Ecto neural progenitor cell (in vitro differentiated cells): ENCODE results near the gene PSMB5.

Experiments
- DNase-seq: peaks from one replicate; pipeline ENCODE4 v3.0.0-alpha.2; 2018; ENCODE audit warnings: low spot score

PSMB5 gene

GRCh38 chr14:23034498-23035302, at the start of gene PSMB5:
Gene PSMB5 (minus strand): TSS chr14:23034900. CDS start chr14:23034881, 19 bp downstream.
- peak; percentile 90 for DNase-seq

DNA sequence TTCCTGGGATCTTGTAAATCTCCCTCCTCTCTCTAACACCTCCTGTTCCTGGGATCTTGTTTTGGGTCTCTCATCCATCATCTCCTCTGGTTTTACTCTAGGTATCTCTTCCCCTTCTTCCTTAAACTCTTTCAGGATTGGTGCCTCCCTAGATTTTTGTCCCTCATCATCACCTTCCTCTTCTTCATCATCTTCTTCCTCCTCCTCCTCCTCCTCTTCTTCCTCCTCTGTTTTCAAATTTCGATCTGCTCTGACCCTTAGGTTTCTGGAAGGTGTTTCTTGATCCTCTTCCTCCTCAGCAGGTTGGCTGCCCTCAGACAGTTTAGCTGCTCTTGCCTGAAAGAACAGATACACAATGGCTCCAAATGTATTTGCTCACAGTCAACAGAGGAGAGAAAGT, 45.8 kb upstream of the PSMB5 start:
- no peak for DNase-seq

DNA sequence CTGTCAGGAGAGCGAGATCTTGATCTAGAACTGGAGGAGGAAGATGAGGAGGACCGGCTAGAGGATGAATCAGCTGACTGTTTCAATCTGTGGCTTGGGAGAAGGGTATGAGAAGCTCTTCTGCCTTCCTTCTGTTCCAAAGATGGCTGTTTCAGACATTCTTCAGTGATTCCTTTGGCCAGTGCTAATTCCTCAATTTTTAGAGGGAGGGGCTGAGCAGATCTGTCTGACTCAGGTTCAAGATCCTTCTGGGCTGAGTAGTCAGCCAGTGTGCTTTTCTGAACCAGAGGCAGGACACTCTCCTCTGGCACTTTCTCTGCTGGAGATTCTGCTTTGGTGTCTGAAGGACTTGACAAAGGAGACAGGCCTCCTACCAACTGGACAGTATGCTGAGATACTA, 45.0 kb upstream of the PSMB5 start:
- DNase-seq = no peak

- no peak for DNase-seq
These were observed 44.0 kb upstream of the PSMB5 start for GRCh38 chr14:23078692-23079116.

- no peak for DNase-seq
These were observed 43.3 kb upstream of the PSMB5 start for GRCh38 chr14:23077962-23078361.

DNA sequence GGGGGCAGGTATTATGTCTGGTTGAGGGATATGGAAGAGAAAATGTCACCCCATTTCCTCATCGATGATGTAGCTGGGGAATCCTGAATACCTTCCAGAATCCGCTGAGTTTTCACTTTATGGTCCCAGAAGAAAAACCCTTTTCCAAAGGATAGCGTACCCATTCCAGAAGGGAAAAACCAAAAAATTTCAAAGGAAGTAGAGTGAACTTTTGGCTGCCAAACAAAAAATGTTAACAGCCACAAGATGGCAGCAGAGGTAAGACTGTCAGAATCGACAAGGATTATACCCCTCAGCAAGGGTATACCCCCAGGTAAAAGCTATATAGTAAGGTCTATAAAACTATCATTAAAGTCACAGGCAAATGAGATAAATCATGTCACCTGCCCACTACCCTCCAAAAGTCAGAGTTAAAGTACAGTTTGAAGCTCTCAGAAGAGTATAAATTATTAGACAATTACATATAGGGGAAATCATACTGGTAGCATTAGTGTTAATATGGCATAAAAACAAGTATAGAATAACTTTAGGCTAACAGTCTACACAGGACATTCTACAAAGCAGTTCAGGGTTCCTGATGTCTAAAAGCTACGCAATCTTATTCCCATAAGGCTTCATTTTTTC, 42.2 kb upstream of the PSMB5 start:
- DNase-seq = no peak

DNA sequence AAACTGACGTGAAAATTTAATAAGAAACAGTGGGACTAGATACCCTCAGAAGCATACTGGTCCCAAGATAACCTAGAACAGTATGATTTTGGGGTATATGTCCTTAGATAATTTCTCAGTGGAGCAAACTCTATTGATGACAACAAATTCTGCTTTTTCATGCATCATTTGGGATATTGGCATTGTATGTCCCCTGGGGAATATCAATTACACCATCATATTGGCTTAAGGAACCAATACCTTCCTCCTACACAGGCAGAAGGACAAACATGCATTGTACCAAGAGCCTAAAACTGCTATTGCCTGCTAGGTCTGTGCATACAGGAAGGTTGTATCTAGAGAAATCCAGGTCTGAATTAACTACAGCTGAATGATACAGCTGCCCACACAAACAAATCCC, 40.2 kb upstream of the PSMB5 start:
- no peak for DNase-seq

- peak; percentile 49 for DNase-seq
These were observed 37.3 kb upstream of the PSMB5 start for GRCh38 chr14:23071921-23072539.

- peak; percentile 89 for DNase-seq
These were observed 36.7 kb upstream of the PSMB5 start for GRCh38 chr14:23071244-23071920.

- DNase-seq = no peak
These were observed 35.8 kb upstream of the PSMB5 start for GRCh38 chr14:23070262-23071129.

GRCh38 chr14:23069413-23069806, 34.7 kb upstream of the PSMB5 start:
- DNase-seq = no peak

DNA sequence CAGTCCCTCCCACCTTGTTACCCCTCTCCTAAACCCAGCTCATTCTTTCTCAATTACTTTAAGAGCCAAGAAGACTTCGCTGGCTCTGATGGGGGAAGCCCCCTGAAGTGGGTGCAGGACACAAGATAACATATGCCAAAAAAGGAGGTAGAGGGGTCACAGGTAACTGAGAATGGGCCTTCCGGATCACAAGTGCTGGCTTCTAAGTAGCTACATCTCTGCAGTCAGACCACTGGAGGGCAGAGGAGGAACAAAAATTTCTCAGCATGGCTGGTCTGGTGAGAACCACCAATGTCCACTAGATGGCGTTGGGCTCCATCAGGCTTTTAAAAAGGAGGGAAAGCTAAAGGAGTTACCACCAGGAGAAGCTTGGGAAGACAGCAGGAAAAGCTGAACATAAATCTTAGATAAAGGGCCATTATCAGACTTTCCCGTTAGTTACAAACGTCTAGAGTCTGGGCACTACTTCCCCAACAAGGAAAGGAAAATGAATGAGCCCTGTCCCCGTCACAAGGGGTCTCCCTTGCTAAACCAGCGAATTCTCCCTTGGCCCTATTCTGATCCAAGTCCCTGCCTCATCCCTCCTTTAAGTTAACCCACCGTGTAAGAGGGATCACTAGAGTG, 34.2 kb upstream of the PSMB5 start:
- DNase-seq = peak; percentile 86

DNA sequence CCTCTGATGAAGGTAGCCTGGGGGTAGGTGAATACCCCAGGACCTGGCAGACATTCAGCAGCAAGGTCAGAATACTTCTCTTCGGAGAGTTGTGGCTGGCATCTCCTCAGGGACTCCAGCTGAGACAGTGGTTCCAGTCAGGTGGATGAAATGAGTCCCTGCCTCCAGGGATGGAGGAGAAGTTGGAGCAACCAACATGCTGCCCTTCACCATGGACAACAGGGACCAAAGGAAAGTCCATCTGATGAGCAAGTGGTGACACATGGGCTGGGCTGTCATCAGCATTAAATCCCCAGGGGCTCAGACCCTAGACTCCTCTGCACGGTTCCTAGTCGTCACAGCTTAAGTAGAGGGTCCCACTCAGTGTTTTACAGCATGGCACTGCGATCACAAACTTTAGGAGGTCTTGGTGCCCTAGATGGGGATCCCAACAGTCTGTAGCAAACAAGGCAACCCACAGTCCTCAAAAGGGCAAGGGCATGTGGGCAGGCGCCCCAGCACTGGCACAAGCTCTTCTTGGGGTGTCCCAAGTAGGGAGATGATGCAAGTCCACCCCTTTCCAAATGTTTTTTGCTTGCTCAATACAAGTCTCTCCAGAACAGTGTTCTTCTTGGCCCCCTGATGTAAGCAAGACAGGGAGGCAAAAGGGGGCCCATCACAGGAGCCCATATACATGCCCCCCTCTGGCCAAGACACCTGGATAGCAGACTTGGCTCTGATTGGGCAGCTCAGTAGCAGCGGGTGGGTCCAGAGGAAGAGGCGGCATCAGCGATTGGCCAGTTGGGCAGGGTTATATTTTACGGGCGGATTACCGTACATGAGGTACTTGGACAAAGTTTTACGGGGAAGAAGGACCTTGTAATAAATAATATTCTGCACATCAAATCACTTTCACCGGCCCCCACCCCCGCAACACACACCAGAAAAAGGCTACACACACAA, 33.4 kb upstream of the PSMB5 start:
- DNase-seq = peak; percentile 43

GRCh38 chr14:23066855-23067744, 32.4 kb upstream of the PSMB5 start:
- DNase-seq = peak; percentile 37

DNA sequence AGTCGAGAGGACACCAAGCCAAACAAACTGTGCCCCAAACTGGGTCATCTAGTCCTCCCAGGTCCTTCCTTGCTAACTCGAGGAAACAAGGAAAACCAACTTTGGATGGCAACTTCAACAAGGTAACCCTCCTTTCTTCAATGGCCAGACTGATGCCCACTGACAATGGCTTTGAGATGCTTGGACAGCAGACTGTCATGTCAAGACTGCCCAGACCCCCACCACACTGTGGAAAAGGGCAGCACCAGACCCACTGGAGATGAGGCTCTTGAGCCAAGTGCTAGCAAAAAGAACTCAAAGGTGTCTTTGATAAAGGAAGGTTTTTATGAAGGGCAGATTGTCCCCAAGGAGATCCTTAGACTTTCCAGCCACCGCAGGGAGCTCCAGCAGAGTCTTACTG, 31.7 kb upstream of the PSMB5 start:
- DNase-seq = peak; percentile 29

DNA sequence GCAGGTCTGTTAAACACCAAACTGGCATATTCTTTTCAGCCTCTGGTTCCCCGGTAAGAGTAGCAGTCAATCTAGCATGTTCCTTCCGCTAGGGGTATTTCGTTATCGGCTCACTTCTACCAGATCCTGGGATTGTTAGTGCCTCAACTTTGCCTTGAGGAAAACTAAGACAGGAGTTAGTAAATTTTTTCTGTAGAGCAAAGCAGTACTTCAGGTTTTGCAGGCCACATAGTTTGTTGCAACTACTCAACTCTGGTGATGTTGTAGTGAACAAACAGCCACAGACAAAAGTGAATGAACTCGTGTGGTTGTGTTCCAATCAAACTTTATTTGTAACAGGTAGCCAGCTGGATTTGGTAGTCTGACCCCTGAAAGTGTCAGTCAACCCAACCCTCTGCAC, 28.9 kb upstream of the PSMB5 start:
- peak; percentile 6 for DNase-seq

GRCh38 chr14:23062002-23062401, 27.3 kb upstream of the PSMB5 start:
- DNase-seq = no peak

GRCh38 chr14:23060536-23061260, 26.0 kb upstream of the PSMB5 start:
- no peak for DNase-seq
